Measurements from ENCODE around the gene MMRN1.

The MMRN1 gene

DNA sequence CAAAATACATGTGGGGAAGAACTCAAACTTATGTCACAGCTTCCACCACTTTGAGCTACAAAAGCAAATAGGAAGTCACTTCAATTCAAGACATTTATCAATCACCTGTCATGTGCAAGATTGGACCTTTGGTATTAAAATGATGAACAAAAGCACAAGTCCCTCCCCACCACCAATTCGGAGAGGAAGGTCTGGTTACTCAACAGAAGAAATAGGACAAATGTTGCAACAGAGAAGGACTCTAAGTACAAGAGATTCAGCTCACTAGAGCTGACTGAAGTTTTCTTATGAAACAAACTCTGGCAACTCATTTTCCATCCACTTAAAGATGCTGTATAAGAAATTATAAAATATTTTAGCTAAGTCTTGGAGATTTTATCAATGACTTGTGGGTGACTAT, 16.0 kb upstream of the MMRN1 start:
- Histone ChIP-seq H3K4me1 (ENCODE audit: control insufficient read depth, low read length) (no peaks in the 10 kb centered on the region), H4K20me1 (ENCODE audit: control insufficient read depth, insufficient read depth, low read depth, low read length) (no peaks in the 10 kb centered on the region), H3K9me2 (replicated peaks; ENCODE audit: control insufficient read depth, low read length) (no peaks in the 10 kb centered on the region), H3K79me2 (ENCODE audit: control insufficient read depth, low read length) (no peaks in the 10 kb centered on the region), H3K36me3 (ENCODE audit: control insufficient read depth, low read length) (no peaks in the 10 kb centered on the region), H3K4me2 (ENCODE audit: low read length) (no peak overlapping the region), H3K4me3 (ENCODE audit: low read length) (no peak overlapping the region), H3F3A (ENCODE audit: control insufficient read depth, insufficient read depth) (no peaks in the 10 kb centered on the region), H3K9me3 (ENCODE audit: control insufficient read depth, insufficient read depth, low read length) (no peaks in the 10 kb centered on the region), H3K27me3 (ENCODE audit: control insufficient read depth, low read length) (peaks cover 6% of the 10 kb centered on the region; the same call in 1 of the 2 replicates), H3K27ac (ENCODE audit: low read depth, low read length) (no peak overlapping the region)
- TF ChIP-seq, protein P1, sequence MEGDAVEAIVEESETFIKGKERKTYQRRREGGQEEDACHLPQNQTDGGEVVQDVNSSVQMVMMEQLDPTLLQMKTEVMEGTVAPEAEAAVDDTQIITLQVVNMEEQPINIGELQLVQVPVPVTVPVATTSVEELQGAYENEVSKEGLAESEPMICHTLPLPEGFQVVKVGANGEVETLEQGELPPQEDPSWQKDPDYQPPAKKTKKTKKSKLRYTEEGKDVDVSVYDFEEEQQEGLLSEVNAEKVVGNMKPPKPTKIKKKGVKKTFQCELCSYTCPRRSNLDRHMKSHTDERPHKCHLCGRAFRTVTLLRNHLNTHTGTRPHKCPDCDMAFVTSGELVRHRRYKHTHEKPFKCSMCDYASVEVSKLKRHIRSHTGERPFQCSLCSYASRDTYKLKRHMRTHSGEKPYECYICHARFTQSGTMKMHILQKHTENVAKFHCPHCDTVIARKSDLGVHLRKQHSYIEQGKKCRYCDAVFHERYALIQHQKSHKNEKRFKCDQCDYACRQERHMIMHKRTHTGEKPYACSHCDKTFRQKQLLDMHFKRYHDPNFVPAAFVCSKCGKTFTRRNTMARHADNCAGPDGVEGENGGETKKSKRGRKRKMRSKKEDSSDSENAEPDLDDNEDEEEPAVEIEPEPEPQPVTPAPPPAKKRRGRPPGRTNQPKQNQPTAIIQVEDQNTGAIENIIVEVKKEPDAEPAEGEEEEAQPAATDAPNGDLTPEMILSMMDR (IDR thresholded peaks at IDR 0.05; ENCODE audit: low read depth, low read length, poor library complexity, severe bottlenecking) = no peak
- TF ChIP-seq EZH2phosphoT487 (IDR thresholded peaks at IDR 0.05; ENCODE audit: borderline replicate concordance, low read length) = no peak

- Histone ChIP-seq H3F3A (ENCODE audit: control insufficient read depth, insufficient read depth) (no peaks in the 10 kb centered on the region), H3K27ac (ENCODE audit: low read depth, low read length) (no peak overlapping the region), H3K79me2 (ENCODE audit: control insufficient read depth, low read length) (no peaks in the 10 kb centered on the region), H3K4me3 (ENCODE audit: low read length) (no peak overlapping the region), H3K27me3 (ENCODE audit: control insufficient read depth, low read length) (peaks cover 6% of the 10 kb centered on the region; the same call in 1 of the 2 replicates), H3K9me2 (replicated peaks; ENCODE audit: control insufficient read depth, low read length) (no peaks in the 10 kb centered on the region), H3K36me3 (ENCODE audit: control insufficient read depth, low read length) (no peaks in the 10 kb centered on the region), H4K20me1 (ENCODE audit: control insufficient read depth, insufficient read depth, low read depth, low read length) (no peaks in the 10 kb centered on the region), H3K4me1 (ENCODE audit: control insufficient read depth, low read length) (no peaks in the 10 kb centered on the region), H3K9me3 (ENCODE audit: control insufficient read depth, insufficient read depth, low read length) (no peaks in the 10 kb centered on the region), H3K4me2 (ENCODE audit: low read length) (no peak overlapping the region)
- TF ChIP-seq EZH2phosphoT487 (IDR thresholded peaks at IDR 0.05; ENCODE audit: borderline replicate concordance, low read length) = no peak
- TF ChIP-seq, protein P1 (IDR thresholded peaks at IDR 0.05; ENCODE audit: low read depth, low read length, poor library complexity, severe bottlenecking) = no peak
Measured at GRCh38 chr4:89879215-89879614, 15.4 kb upstream of the MMRN1 start.

DNA sequence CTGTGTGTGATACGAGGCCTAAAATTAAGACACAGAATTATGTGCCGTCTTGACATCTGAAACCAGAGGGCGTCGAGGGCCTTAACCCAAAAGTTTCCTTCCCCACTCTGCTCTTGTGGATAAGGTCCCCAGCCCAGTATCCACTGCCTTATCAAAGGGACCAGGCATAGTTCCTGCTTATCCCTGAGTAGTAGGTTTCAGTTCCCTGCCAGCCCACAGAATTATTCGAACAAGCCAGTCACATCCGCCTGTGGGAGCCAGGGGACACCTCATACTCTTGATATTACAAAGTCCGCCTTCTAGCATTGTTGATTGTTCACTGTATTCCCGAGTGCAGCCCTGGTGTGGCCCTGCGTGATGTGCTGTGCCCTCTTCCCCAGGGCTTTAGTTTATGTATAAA, 5.4 kb upstream of the MMRN1 start:
- no peaks in the 10 kb centered on the region for H3K79me2 ChIP-seq (ENCODE audit: control insufficient read depth, low read length)
- no peaks in the 10 kb centered on the region for H3K36me3 ChIP-seq (ENCODE audit: control insufficient read depth, low read length)
- H3K9me3 ChIP-seq (ENCODE audit: control insufficient read depth, insufficient read depth, low read length) = no peaks in the 10 kb centered on the region
- H3K4me3 ChIP-seq (ENCODE audit: low read length) = no peak overlapping the region
- no peaks in the 10 kb centered on the region for H3F3A ChIP-seq (ENCODE audit: control insufficient read depth, insufficient read depth)
- H4K20me1 ChIP-seq (ENCODE audit: control insufficient read depth, insufficient read depth, low read depth, low read length) = no peaks in the 10 kb centered on the region
- no peak overlapping the region for H3K27ac ChIP-seq (ENCODE audit: low read depth, low read length)
- H3K9me2 ChIP-seq (replicated peaks; ENCODE audit: control insufficient read depth, low read length) = no peaks in the 10 kb centered on the region
- H3K4me1 ChIP-seq (ENCODE audit: control insufficient read depth, low read length) = peaks cover under 1% of the 10 kb centered on the region
- TF ChIP-seq, protein P1 (IDR thresholded peaks at IDR 0.05; ENCODE audit: low read depth, low read length, poor library complexity, severe bottlenecking) = no peak
- TF ChIP-seq EZH2phosphoT487 (IDR thresholded peaks at IDR 0.05; ENCODE audit: borderline replicate concordance, low read length) = no peak
- no peak overlapping the region for H3K4me2 ChIP-seq (ENCODE audit: low read length)
- H3K27me3 ChIP-seq (ENCODE audit: control insufficient read depth, low read length) = no peaks in the 10 kb centered on the region

Measured in DOHH2 (cell line).